AG08396 (cell line): Measurements from ENCODE around the gene LSS.
A peak's percentile ranks its signal among the peaks of the same experiment; 100 is the strongest.

ENCODE experiments used
- DNase-seq: peaks from one replicate; pipeline ENCODE4 v3.0.0; 2012; ENCODE audit warnings: low spot score, mixed read lengths

Gene LSS

DNA sequence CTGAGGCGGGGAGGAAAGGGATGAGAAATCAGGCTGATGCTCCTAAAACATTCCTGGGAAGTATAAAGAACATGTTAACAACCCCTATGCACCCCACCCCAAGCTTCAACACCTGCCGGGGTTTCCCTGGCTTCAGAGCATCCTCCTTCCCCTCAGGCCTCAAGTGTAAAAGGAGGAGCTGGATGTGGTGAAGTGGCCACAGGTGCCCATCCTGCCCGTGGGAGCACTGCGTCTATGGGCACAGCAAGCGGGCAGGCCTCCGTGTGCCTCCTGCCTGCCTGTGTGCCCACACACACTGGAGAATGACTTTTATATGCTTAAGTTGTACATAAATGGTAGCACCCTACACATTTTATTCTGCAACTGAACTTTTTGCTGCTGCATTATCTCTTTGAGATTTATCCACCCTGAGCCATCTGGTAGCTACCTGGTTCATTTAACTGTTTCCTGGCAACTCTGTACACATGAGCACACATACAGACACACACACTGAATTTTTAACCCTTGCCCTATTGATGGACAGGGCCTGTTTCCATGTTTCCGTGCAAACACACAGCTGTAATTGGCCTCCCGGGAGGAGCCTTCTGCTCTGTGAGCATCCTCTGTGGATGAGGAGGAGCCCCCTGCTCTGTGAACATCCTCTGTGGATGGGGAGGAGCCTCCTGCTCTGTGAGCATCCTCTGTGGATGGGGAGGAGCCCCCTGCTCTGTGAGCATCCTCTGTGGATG lies 59.8 kb downstream of the LSS start:
- DNase-seq = no peak

GRCh38 chr21:46168238-46168637 lies 60.3 kb downstream of the LSS start:
- no peak for DNase-seq

- DNase-seq = no peak
Observed at GRCh38 chr21:46165098-46165497, 63.5 kb downstream of the LSS start.

GRCh38 chr21:46163380-46163779 lies 65.2 kb downstream of the LSS start:
- no peak for DNase-seq

GRCh38 chr21:46161633-46162592 lies 66.7 kb downstream of the LSS start:
- no peak for DNase-seq

DNA sequence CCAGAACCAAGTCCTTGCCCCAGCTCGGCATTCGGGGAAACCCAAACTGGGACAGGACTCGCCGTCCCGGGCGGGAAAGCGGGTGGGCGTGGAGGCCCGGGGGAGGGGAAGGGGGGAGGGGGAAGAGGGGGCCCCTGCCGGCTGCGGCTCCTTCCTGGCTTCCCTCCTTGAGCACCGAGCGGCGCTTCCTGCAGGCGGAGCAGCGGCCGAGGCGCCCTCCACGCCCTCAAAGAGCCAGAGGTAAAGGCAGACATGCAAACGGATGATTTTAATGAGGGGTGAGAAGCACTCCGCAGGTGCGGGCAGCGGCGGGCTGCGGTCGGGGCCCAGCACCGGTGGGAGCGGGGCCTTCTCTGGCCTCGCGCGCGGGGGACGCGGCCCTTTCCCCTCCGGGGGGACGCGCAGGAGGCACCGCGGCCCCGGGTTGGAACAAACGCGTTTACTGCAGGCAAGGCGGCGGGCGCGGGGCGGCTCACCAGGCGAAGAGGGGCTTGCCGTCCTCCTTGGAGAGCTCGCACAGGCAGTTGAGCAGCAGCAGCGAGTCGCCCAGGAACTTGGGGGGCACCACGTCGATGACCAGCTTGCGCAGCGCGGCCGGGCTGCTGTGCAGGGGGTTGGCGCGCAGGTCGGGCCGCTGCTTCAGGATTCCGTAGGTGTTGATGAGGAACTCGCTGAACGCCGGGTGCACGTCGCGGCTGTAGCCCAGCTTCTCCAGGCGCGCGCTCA lies 67.5 kb downstream of the LSS start:
- no peak for DNase-seq

GRCh38 chr21:46160657-46160906 lies 68.0 kb downstream of the LSS start:
- DNase-seq = no peak

- DNase-seq = no peak
Observed at GRCh38 chr21:46159841-46160656, 68.5 kb downstream of the LSS start.

- no peak for DNase-seq
Observed at GRCh38 chr21:46159390-46159789, 69.2 kb downstream of the LSS start.

DNA sequence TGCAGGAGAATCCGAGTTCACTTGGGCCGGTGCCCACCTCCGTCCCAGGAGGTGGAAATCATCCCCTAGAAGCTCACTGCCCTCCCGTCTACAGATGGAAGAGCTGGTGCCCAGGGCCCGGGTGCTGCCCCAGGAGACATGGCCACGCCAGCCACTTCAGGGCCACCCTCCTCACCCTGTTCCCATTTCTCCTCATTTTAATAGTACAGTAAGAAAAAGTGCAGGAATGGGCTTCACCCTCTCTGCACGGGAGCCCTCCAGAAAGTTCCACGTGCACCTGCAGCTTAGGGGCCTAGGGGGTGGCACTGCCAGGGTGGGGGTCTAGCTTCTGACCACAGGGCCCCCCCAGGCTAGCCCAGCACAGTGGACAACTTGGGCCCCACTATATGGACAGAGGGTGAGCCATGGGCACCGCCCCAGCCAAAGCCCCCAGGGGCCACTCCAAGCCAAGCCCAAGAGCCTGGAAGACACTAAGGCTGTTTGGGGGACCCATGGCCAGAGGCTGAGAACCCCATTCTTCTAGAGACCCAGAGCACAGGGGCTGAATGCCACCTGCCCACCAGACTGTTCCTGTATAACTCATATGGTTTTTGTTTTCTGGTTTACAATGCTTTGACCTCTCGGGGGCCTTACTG lies 69.8 kb downstream of the LSS start:
- no peak for DNase-seq

DNA sequence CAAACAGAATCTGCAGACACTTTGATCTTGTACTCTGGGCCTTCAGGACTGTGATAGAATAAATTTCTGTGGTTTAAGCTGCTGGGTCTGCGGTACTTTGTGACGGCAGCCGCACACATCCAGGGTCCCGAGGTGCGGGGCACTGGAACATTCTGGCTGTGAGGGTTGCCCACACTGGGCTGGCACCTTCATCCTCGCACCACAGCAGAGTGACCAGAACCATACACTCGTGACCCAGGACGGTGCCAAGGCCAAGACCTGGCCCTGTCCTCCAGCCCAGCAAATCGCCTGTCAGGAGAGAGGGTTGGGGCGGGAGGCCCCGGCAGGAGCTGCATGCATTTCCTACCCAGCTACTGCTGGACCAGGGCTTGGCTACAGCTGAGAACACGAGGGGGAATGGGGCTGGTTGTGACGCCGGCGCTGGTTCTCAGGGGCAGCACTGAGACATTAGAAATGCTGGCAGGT lies 70.6 kb downstream of the LSS start:
- DNase-seq = no peak

- no peak for DNase-seq
Observed at GRCh38 chr21:46157396-46157986, 71.1 kb downstream of the LSS start.

GRCh38 chr21:46156678-46157077 lies 71.9 kb downstream of the LSS start:
- no peak for DNase-seq

DNA sequence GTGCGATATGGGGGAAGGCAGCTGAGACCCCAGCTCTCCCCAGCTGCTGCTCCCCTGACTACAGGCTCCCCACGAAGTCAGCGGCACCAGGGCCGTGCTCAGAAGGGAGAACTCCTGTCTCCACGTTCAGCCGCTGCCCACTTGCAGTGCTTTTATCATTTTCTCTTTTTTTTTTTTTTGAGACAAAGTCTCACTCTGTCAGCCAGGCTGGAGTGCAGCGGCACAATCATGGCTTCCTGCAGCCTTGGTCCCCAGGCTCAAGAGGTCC lies 72.3 kb downstream of the LSS start:
- DNase-seq = no peak

DNA sequence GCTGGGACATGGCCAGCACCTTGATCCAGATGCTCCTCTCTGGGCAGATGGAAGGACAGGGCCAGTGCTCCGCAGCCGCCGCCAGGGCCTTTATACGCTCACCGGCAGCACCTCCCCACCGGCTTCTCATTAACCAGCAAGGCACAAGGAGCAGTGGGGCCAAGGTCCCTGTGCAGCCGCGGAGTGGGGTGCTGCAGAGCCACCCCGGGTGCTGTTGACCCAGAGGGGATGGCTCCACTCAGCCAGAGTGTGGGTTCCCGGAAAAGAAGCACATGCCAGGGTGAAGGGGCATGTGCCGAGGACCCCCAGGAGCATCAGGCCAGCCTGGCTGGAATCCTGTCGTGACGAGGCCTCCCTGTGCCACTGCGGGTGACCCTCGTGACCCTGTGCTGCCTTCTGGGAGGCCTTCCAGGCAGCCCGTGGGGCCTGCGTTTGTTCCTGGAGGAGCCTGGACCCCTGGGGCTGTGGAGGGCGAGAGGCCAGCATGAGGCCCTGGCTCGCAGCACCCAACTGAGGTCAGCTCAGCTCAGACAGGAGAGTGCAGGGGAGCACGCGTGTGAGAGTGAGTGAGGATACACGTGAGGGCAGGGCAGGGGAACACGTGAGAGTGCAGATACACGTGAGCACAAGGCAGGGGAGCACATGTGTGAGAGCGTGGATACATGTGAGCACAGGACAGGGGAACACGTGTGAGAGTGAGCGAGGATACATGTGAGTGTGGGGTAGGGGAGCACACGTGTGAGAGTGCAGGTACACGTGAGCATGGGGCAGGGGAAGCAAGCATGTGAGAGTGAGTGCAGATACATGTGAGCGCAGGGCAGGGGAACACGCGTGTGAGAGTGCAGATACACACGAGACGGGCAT lies 72.8 kb downstream of the LSS start, which contains the start of gene FTCD:
TSS of gene FTCD (minus strand) at position 66 of the 864 bp plus-strand sequence. CDS start at position 10, 56 bp downstream.
- DNase-seq = no peak

DNA sequence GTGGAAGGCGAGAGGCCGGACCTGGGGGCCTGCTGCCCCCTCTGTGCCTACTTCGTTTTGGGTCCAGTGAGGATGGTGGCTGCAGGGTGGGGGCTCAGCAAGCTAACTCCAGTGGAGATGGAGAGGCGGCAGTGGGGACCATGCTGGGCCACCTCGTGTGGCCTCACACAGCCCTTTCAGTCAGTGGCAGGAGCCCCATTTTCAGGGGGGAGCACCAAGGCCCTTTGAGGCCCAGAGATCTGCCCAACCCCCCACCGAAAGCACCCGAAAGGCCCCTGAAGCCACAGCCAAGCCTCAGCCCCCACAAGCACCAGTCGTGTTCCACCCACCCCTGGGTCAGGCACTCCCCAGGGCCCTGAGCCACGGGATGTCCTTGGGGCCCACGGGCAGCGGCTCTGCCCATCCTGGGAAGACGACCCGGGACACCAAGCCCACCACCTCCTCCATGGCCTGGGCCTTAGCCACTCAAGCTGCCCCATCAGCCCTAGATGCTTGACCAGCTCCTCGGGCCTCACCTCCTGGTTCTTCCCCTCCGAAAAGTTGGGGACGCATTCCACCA lies 73.5 kb downstream of the LSS start:
- DNase-seq = no peak

- no peak for DNase-seq
Observed at GRCh38 chr21:46154155-46154954, 74.2 kb downstream of the LSS start.

DNA sequence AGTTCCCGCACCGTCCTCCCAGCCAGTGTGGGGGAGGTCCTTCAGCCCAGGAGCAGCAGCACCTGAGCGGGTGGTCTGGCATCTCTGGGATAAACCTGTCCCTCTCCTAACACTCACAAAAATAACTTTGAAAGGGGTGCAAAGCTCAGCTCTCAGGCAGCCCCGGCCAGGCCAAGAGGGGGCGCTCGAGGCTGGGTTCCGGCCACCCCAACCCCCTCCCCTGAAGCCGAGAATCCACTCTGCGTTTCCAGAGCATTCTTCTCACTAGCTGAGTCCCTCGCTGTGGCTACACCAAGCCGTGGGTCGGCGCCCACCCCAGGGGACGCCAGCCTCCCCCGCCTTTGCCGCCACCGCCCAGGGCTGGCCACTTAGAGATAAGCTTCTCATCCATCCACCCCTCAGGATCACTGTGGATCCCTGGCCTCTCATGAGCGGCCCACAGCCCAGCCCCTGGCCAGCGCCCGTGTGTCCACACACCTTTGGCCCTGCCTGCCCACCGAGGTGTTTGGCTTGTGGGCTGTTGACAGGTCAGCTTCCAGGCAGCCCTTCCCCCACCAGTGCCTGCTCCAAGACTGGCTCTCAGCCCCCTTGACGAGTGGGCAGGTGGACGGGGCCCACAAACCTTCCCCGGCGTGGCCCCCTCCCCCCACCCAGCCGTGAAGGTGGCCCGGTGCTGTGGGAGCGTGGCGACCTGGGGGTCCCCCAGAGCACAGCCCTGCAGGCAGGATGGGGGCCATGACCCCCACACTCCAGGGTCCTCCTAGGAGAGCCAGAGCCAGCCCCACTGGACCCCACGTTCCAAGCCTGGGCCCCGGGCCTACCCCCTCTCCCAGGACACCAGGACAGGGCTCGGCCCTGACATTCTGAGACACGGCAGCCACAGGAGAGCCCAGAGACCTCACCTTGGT lies 75.1 kb downstream of the LSS start:
- peak; percentile 93 for DNase-seq
